T-helper 9 cell (primary cell): Measurements from ENCODE around the gene SLC6A9.

Source experiments
- DNase-seq: peaks from one replicate; pipeline ENCODE4 v3.0.0-alpha.2; 2020

SLC6A9 gene

DNA sequence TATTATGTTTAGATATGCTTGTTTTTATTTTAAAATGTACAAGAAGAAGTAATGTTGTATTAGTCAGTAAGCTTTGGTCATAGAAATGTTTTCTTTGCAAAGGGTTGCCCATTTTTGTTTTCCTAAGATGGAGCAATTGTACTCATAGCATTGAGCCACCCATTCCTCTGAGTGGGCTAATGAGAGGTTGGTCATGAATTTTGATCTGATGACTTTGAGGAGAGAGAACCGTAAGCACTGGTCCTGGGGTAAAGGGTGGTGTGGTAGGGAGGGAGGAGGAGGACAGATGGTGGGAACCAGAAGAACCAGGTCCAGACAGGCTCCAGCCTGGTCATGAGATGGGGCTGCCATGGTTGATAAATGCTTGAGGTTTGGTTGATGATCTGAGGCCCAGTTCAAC, 15.9 kb upstream of the SLC6A9 start:
- no peak for DNase-seq

GRCh38 chr1:44045064-44045463, 13.8 kb upstream of the SLC6A9 start:
- no peak for DNase-seq

GRCh38 chr1:44044071-44044801, 13.0 kb upstream of the SLC6A9 start:
- DNase-seq = no peak

- DNase-seq = no peak
Measured at GRCh38 chr1:44043176-44044070, 12.2 kb upstream of the SLC6A9 start.

DNA sequence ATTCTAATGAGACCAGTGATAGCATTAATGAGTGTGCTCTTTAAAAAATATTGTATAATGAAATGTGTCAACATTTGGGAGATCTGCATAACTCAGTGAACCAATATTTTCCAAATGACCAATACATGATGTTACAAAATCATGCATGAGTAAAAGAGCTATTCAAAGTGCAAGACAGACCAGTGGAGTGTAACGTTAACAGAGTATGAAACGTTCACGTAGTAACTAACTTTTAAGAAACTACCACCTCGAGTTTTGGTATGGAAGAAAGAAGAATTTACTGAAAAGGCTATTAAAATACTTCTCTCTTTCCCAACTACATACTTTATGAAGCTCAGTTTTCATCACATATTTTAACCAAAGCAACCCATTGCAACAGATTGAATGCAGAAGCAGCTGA, 9.6 kb upstream of the SLC6A9 start:
- no peak for DNase-seq

DNA sequence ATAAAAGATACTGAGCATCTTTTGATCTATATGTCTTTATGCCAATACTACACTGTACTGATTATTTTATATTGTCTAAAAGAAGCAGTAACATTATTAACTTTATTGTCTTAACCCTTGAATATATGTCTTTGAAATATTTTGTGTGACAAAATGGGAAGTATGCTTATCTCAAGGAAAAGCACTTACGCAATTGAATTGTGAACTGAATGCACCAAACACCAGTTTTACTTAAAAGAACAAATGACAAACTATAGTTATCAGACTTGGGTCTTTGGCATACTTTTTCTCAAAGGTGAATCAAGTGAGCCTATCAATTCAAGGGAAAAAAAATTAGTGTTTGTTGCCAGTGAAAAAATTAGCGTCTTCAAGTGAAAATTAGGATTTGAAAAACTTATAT, 9.2 kb upstream of the SLC6A9 start:
- DNase-seq = no peak

- DNase-seq = no peak
Measured at GRCh38 chr1:44038876-44039657, 7.8 kb upstream of the SLC6A9 start.

DNA sequence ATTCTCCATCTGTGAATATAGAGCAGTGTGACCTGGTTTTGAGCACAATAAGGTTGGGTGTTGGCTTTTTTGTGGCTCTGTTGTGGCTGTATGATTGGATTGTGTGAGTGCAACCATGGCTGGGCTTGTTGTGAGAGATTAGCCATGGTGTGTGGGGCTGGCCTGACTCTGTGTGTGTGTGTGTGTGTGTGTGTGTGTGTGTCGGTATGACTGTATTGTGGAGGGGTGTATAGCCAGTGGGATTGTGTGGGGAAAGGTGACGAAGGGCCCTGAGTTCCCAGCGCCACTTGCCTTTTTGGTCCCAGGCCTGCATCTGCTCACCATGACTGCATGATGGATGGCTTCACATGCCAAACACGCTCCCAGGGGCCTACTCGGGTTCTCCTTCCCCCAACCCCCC, 5.9 kb upstream of the SLC6A9 start:
- DNase-seq = no peak

DNA sequence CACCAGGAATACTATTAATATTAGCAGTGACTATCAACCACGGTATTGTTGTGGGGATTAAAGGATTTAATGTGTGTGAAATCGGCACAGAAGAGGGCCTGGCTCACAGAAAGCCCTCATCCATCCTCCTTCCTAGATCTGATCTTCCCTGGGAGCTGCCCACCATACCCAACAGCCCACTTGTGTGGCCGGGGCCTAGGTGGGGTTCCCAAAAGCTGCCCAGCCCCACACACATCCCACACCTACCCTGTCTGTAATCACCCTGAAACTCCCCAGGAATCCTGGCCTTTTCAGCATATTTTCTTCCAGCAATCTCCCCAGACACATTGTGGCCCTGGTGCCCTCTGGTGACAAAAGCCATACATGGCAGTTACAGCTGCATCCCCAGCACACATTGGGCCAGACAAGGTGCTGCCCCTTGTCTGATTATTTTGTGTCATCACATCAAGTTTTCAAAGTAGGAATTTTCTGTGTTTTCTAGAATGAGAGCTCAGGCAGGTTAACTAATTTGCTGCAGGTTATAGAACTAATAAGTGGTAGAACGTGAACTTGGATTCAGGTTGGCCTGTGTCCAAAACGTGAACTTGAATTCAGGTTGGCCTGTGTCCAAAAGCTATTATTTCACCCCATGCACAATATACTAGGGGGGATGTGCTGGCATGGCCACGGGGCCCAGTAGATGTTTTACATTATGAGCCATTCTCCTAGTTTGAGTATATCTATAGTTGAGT, 5.3 kb upstream of the SLC6A9 start:
- DNase-seq = peak; percentile 50

- no peak for DNase-seq
Measured at GRCh38 chr1:44035726-44036408, 4.6 kb upstream of the SLC6A9 start.

GRCh38 chr1:44034976-44035716, 3.9 kb upstream of the SLC6A9 start:
- no peak for DNase-seq

GRCh38 chr1:44034423-44034822, 3.2 kb upstream of the SLC6A9 start:
- no peak for DNase-seq

- DNase-seq = no peak
Measured at GRCh38 chr1:44033756-44034155, 2.5 kb upstream of the SLC6A9 start.

- no peak for DNase-seq
Measured at GRCh38 chr1:44033041-44033575, 1.8 kb upstream of the SLC6A9 start.

DNA sequence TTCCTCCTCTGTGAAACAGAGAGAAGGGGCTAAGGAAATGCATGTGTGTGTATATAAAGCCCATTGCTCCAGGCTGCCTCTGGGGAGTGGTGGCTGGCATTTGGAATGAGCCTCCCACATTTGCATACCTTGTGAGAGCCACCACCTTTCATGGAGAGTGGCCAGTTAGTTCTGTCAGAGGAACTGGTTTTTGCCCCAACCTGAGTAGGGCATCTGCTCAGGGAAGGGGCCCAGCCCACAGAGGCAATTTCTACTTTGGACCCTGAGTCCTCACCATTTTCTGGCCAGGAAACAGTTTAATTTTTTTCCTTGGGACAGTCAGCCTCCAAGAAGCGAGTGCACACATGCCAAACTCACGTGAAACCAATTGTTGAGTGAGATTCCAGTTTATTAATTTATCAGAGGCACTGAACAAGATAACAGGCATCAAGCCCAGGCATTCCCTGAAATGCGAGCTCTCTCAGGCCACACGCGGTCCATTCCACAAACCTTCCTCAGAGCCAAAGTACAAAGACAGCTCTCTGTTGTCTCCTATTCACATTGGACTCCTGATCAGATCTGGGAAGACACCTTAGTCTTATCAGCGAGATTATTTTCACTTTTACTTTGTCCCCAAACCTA, 1.0 kb upstream of the SLC6A9 start:
- DNase-seq = no peak

- peak; percentile 49 for DNase-seq
Measured at GRCh38 chr1:44030605-44031251, 534 bp downstream of the SLC6A9 start.

DNA sequence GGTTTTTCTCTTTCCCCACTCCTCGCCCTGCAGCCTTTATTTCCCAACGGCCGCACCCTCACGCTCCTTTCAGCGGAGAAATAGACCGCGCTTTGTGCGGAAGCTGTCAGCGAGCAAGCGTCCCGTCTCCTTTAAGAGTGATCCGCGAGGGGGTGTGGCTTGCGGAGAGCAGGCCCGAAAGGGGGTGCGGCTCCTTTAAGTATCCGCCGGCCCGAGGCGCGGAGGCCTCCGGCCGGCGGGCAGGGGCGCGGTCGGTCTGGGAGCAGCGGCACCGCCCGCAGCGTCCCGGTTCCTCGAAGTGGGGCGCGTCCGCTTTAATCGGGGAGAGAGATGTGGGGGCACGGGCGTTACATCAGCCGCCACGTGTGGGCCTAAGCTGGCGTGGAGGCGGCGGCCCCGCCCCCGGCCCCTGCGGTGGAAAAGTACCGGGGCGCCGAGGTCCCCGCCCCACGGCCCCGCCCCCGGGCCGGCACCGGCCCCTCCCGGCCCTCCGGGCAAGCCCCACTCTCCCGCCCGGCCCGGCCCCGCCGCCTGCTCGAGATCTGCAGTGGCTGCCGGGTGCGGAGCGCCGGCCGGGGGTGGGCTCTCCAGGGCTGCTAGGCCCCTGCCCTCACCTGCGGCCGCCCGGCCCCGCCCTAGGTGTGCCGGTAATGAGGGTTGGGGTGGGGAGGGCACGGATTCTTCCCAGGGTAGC, 1.2 kb downstream of the SLC6A9 start:
- peak; percentile 73 for DNase-seq

DNA sequence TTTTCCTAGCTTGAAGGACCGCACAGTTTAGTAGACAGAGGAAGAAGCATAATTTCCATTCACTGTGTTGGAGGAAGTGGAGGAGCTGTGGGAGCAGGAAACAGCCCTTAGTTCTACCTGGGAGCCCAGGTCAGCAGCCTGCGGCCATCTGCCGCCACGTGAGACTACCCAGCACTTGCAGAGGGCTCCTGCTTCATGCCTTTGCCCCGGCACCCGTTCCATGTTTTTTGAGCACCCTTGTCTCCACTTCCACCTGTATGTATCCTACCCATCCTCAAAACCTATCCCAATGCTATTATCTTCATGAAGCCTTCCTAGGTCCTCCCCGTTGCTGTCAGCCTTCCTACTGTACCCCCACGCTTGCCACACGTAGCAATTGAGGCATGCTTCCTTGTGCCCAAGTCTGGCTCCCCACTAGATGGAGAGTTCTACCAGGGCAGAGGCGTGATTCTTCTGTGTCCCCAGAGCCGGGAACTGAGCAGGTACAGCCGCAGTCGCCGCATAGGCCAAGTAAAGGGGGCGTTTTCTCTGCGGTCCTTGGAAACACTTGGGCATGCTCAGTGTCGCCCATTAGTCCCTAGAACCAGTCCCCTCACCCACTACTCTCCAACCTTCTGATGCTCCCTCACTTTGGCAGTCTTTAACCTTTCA, 1.9 kb downstream of the SLC6A9 start:
- DNase-seq = no peak

DNA sequence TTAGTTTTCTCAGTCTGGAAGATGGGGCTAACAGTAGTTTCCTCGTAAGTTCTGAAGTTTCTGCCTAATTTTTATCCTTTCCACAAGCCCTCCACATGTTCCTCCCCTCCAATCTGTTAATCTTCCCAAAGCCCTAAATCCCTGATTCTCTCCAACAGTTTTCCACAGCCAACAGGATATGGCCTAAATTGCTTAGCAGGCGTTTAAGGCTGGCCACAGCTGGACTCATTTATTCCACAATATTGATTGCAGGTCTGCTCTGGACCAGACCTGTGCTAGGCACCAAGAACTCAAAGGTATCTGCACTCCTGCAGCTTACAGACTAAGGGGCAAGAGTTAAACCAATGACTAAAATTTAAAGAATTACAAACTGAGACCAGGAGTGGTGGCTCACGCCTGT, 3.9 kb downstream of the SLC6A9 start:
- DNase-seq = no peak
